Measurements from ENCODE around the gene RPL19. TPM values are rescaled to one million over a fixed set of nuclear protein-coding genes. Genes with fewer than 3 reads are reported as not detected.

Gene RPL19
- total RNA-seq, 2 donors from 2014 or later, result 1,376 to 1,435 TPM

- ATAC-seq (no peak), DNase-seq (no peak)
- intact Hi-C loops (cut with DNase I, micrococcal nuclease), result no loop called here
These were observed 30.6 kb upstream of the RPL19 start for GRCh38 chr17:39169518-39169917.

- DNase-seq, result no peak
- ATAC-seq, result no peak
- intact Hi-C loops (cut with DNase I, micrococcal nuclease), result no loop called here
These were observed 30.0 kb upstream of the RPL19 start for GRCh38 chr17:39170109-39170508.

GRCh38 chr17:39170558-39170957, 29.5 kb upstream of the RPL19 start:
- intact Hi-C loops (cut with DNase I, micrococcal nuclease), result no loop called here
- ATAC-seq (no peak), DNase-seq (no peak)

- DNase-seq (no peak), ATAC-seq (no peak)
- intact Hi-C loops (cut with DNase I, micrococcal nuclease), result no loop called here
These were observed 28.1 kb upstream of the RPL19 start for GRCh38 chr17:39171933-39172332.

- no peak for ATAC-seq
These were observed 27.0 kb upstream of the RPL19 start for GRCh38 chr17:39173080-39173479.

GRCh38 chr17:39173526-39174274, 26.4 kb upstream of the RPL19 start:
- ATAC-seq (no peak), DNase-seq (no peak)
- intact Hi-C loops (cut with DNase I, micrococcal nuclease), result no loop called here

More at GRCh38 chr17:39173080-39173479, 27.0 kb upstream of the RPL19 start:
- no peak for DNase-seq
- intact Hi-C loops (cut with DNase I, micrococcal nuclease), result no loop called here

- DNase-seq (peak; percentile 59 to 88), ATAC-seq (peak; percentile 42)
- intact Hi-C loops (cut with DNase I, micrococcal nuclease), result no loop called here
These were observed 25.0 kb upstream of the RPL19 start for GRCh38 chr17:39174920-39175694.

GRCh38 chr17:39175695-39176093, 24.4 kb upstream of the RPL19 start:
- ATAC-seq (no peak), DNase-seq (no peak)
- intact Hi-C loops (cut with DNase I, micrococcal nuclease), result no loop called here

GRCh38 chr17:39177256-39177655, 22.8 kb upstream of the RPL19 start:
- intact Hi-C loops (cut with DNase I, micrococcal nuclease), result no loop called here
- DNase-seq, result no peak
- peak; percentile 14 for ATAC-seq

- DNase-seq, result no peak
- intact Hi-C loops (cut with DNase I, micrococcal nuclease), result no loop called here
- ATAC-seq, result peak; percentile 92
These were observed 21.5 kb upstream of the RPL19 start for GRCh38 chr17:39178536-39178935.

GRCh38 chr17:39181303-39181702, 18.8 kb upstream of the RPL19 start:
- intact Hi-C loops (cut with DNase I, micrococcal nuclease), result no loop called here
- ATAC-seq (no peak), DNase-seq (no peak)

GRCh38 chr17:39183045-39183444, 17.0 kb upstream of the RPL19 start:
- DNase-seq (no peak), ATAC-seq (no peak)
- intact Hi-C loops (cut with DNase I, micrococcal nuclease), result no loop called here

- DNase-seq, result no peak
- no peak for ATAC-seq
- intact Hi-C loops (cut with DNase I, micrococcal nuclease), result no loop called here
These were observed 16.4 kb upstream of the RPL19 start for GRCh38 chr17:39183720-39184119.

- intact Hi-C loops (cut with DNase I, micrococcal nuclease), result no loop called here
- ATAC-seq (peak; percentile 32), DNase-seq (no peak)
These were observed 13.5 kb upstream of the RPL19 start for GRCh38 chr17:39186481-39187002.

- DNase-seq (peak; percentile 47 to 75), ATAC-seq (peak; percentile 92)
- intact Hi-C loops (cut with DNase I, micrococcal nuclease), result no loop called here
These were observed 12.8 kb upstream of the RPL19 start for GRCh38 chr17:39187152-39187830.

- ATAC-seq (no peak), DNase-seq (no peak)
These were observed 8.2 kb upstream of the RPL19 start for GRCh38 chr17:39191750-39192510.

GRCh38 chr17:39192901-39193300, 7.2 kb upstream of the RPL19 start:
- DNase-seq (no peak), ATAC-seq (no peak)
- intact Hi-C loops (cut with DNase I, micrococcal nuclease), result no loop called here

More at GRCh38 chr17:39191750-39192510, 8.2 kb upstream of the RPL19 start:
- intact Hi-C loops (cut with DNase I, micrococcal nuclease), result no loop called here

- intact Hi-C loops (cut with DNase I, micrococcal nuclease), result no loop called here
- DNase-seq, result no peak
- ATAC-seq, result no peak
These were observed 6.7 kb upstream of the RPL19 start for GRCh38 chr17:39193346-39193745.

Measured in left colon (tissue), 2 donors.